A673 (cell line): ENCODE measurements around the gene UBE2E3. TPM values are rescaled to one million over a fixed set of nuclear protein-coding genes. Genes with fewer than 3 reads are reported as not detected.
A peak's percentile ranks its signal among the peaks of the same experiment; 100 is the strongest.

Source experiments
- BruUV-seq: library from RNA; stranded (reverse); fragments of 400-500 nt; replicated peaks from 2 replicates; lab custom pipeline; 2021; lab: Mats Ljungman, UMichigan
- CTCF ChIA-PET: fragments of 300-600 bp; sonication (Branson Sonifier 250); formaldehyde crosslinking; loops from one replicate; lab custom pipeline; 2022; ENCODE audit warnings: antibody characterized with exemption; lab: Charles Lee
- POLR2A ChIA-PET: fragments of 300-600 bp; sonication (Branson Sonifier 250); formaldehyde crosslinking; loops from one replicate; lab custom pipeline; 2022; ENCODE audit warnings: antibody characterized with exemption; ENCODE audit not compliant: low non-redundant PET; lab: Charles Lee
- DNase-seq: peaks from one replicate; pipeline ENCODE4 v3.0.0-alpha.2; 2015; ENCODE audit warnings: low spot score
- H3K27ac ChIP-seq: fragments of 200-600 bp; sonication (generic); 2 replicates; pipeline ENCODE4 v1.5.1; 2016; ENCODE audit warnings: mixed run types, low read depth, mild to moderate bottlenecking, mixed read lengths, antibody characterized with exemption, low read length; ENCODE audit not compliant: poor library complexity, severe bottlenecking
- H3K27me3 ChIP-seq: fragments of 200-600 bp; sonication (generic); replicated peaks from 2 replicates; pipeline ENCODE4 v1.6.1; 2017; ENCODE audit warnings: mixed run types, low read depth, mild to moderate bottlenecking, mixed read lengths, antibody characterized with exemption, low read length; ENCODE audit not compliant: insufficient read depth, poor library complexity
- H3K36me3 ChIP-seq: fragments of 200-600 bp; sonication (generic); 2 replicates; pipeline ENCODE4 v1.6.1; 2016; ENCODE audit warnings: mixed run types, mild to moderate bottlenecking, mixed read lengths, antibody characterized with exemption, low read length; ENCODE audit not compliant: insufficient read depth, poor library complexity, severe bottlenecking
- H3K4me1 ChIP-seq: fragments of 200-600 bp; sonication (generic); 2 replicates; pipeline ENCODE4 v1.6.1; 2017; ENCODE audit warnings: mixed run types, mild to moderate bottlenecking, mixed read lengths, antibody characterized with exemption, low read length; ENCODE audit not compliant: insufficient read depth, poor library complexity, severe bottlenecking
- H3K4me3 ChIP-seq: fragments of 200-600 bp; sonication (generic); 2 replicates; pipeline ENCODE4 v1.5.1; 2016; ENCODE audit warnings: low read depth, mixed run types, mild to moderate bottlenecking, mixed read lengths, low read length; ENCODE audit not compliant: poor library complexity, severe bottlenecking
- H3K9me3 ChIP-seq: fragments of 200-600 bp; sonication (generic); 2 replicates; pipeline ENCODE4 v1.6.1; 2016; ENCODE audit warnings: mixed run types, low read depth, mild to moderate bottlenecking, mixed read lengths, antibody characterized with exemption, low read length; ENCODE audit not compliant: poor library complexity, severe bottlenecking
- CTCF ChIP-seq: fragments of 300-800, 200-600 bp; sonication (generic); conservative IDR thresholded peaks from 2 replicates; pipeline ENCODE4 v1.5.1; 2017; ENCODE audit warnings: low read depth, mild to moderate bottlenecking, antibody characterized with exemption, low read length, moderate library complexity, mixed read lengths
- EZH2 ChIP-seq: fragments of 200-600 bp; sonication (generic); IDR thresholded peaks from 2 replicates; pipeline ENCODE4 v1.6.1; 2017; ENCODE audit warnings: borderline replicate concordance, low read depth, mild to moderate bottlenecking, mixed read lengths, antibody characterized with exemption, low read length; ENCODE audit not compliant: poor library complexity, severe bottlenecking
- intact Hi-C: fragments of 100-400 bp; cut with micrococcal nuclease; formaldehyde crosslinking; loops from one replicate; pipeline ENCODE4 v1.10.0; 2022; ENCODE audit not compliant: unreplicated experiment
- total RNA-seq: library from RNA; stranded (reverse); gene quantifications from 2 replicates; pipeline ENCODE4 v1.2.3, GENCODE V29; 2021

Gene UBE2E3
- total RNA-seq, 1 experiment from 2014 or later: 103 TPM

DNA sequence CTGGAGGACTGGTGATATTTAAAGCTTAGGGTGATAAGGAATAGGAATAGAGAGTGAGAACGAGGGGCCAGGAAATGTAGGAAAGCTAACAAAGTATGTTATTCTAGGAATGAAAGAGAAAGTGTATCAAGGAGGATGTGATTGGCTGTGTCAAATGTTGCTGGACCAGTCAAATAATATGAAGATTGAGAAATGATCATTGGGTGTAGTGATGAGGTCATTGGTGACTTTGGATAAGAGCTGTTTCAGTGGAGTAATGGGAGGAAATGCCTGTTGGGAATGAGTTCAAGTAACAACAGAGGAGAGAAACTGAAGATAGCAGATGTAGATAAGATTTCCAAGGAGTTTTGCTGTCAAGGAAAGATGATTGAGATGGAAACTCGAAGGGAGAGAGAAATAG is 74.4 kb downstream of the UBE2E3 start:
- ChIA-PET CTCF (no interaction called here), POLR2A (no interaction called here)
- no peaks in the 10 kb centered on the region for H3K9me3 ChIP-seq

GRCh38 chr2:181058378-181059269 is 78.2 kb downstream of the UBE2E3 start:
- H3K4me3 ChIP-seq: no peak overlapping the region
- H3K4me1 ChIP-seq: no peaks in the 10 kb centered on the region
- BruUV-seq: no TSS peak
- H3K36me3 ChIP-seq: no peaks in the 10 kb centered on the region
- H3K9me3 ChIP-seq: no peaks in the 10 kb centered on the region
- intact Hi-C loops: loop anchor here (2.0 kb wide), 1 partner anchor 934 kb away; no protein-coding TSS in a partner anchor
- DNase-seq: peak; percentile 58
- POLR2A ChIA-PET: no interaction called here
- no peaks in the 10 kb centered on the region for H3K27me3 ChIP-seq
- CTCF ChIA-PET: interaction anchor here (1.4 kb wide), 1 partner anchor 77 kb away, joined by 3 read pairs; no protein-coding TSS in a partner anchor
- TF ChIP-seq EZH2: no peak
- TF ChIP-seq CTCF: peak; percentile 77
- H3K27ac ChIP-seq: no peak overlapping the region

More for the DNA sequence above, 74.4 kb downstream of the UBE2E3 start:
- no peaks in the 10 kb centered on the region for H3K36me3 ChIP-seq
- no peak overlapping the region for H3K4me3 ChIP-seq
- DNase-seq: no peak
- no peak overlapping the region for H3K27ac ChIP-seq
- H3K4me1 ChIP-seq: peaks cover 7% of the 10 kb centered on the region
- no TSS peak for BruUV-seq
- TF ChIP-seq EZH2 (no peak), CTCF (no peak)
- intact Hi-C loops: loop anchor here (5.0 kb wide), 1 partner anchor 73 kb away; the partner anchor contains the start of gene UBE2E3
- H3K27me3 ChIP-seq: no peaks in the 10 kb centered on the region

GRCh38 chr2:181063696-181064095 is 83.3 kb downstream of the UBE2E3 start:
- Histone ChIP-seq H3K4me1 (peaks cover 4% of the 10 kb centered on the region), H3K9me3 (no peaks in the 10 kb centered on the region), H3K27me3 (no peaks in the 10 kb centered on the region), H3K27ac (no peak overlapping the region), H3K4me3 (no peak overlapping the region), H3K36me3 (no peaks in the 10 kb centered on the region)
- no peak for DNase-seq
- intact Hi-C loops: no loop called here
- BruUV-seq: no TSS peak
- ChIA-PET POLR2A (no interaction called here), CTCF (no interaction called here)
- TF ChIP-seq CTCF (no peak), EZH2 (no peak)
